ENCODE results near the gene IRF2.
A peak's percentile ranks its signal among the peaks of the same experiment; 100 is the strongest.
"Not testable (repeated sequence)": the region's sequence is repeated elsewhere in the genome, so short reads cannot be mapped to it uniquely, and the experiment has no call there.

The IRF2 gene

DNA sequence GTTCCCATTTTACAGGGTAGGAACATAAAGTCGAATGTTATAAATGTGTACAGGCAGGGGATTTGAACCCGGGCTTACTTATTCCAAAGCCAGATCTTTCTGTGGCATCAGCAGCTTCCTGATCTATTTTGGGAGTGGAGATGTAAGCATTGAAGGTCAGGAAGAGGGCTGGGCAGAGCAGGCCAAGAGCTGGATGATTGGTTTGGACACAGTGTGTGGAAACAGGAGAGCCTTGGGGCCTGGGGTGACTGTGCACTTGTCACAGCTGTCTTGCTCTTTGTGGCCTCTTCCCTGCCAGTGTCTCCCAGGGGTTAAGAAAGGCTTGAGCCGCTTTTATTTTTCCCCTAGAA, 128.8 kb downstream of the IRF2 start:
- DNase-seq (ENCODE audit: insufficient read length, low spot score) (no peak), FAIRE-seq (no peak)

DNA sequence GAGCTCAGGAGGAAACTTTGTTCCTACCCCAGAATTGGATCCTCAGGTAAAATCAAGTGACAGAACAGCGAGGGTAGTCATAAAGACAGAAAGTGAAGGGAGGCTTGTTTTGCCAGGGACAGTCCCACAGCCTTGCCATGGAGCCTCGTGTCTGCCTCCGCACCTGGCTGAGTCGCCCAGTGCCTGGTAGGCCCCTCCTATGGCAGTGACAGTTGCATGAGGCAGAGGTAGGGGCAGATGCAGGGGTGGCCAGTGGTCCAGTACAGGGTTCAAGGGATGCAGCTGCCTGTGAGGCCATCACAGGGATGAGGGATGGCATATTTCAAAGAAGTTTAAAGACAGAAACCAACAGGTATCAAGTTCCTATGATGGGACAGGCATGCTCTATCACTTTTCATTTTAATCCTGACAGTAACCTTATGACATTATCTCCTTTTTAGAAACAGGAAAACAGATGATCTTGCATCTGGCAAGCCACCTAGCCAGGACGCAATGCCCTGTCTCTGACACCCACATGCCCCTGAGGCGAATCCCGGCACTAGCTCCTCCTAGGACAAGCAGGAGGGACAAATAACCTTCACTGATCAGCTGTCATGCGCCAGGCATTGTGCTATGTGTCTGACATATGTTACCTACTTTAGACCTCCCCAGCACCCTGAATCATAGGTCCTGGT, 129.3 kb downstream of the IRF2 start:
- DNase-seq (ENCODE audit: insufficient read length, low spot score) (no peak), FAIRE-seq (peak; percentile 85)
- TF ChIP-seq POLR2AphosphoS5 (IDR thresholded peaks at IDR 0.05; ENCODE audit: low read depth, low read length), result peak; percentile 32; the same call in 1 of the 2 replicates
- no peak for TF ChIP-seq PAX5 (IDR thresholded peaks at IDR 0.05; ENCODE audit: insufficient read depth, low read length, severe bottlenecking)

More for the DNA sequence above, 128.8 kb downstream of the IRF2 start:
- TF ChIP-seq TAF1 (IDR thresholded peaks at IDR 0.05; ENCODE audit: low read depth, low read length) (no peak), POU2F2 (IDR thresholded peaks at IDR 0.05; ENCODE audit: low read depth, low read length) (no peak), POLR2AphosphoS5 (IDR thresholded peaks at IDR 0.05; ENCODE audit: low read depth, low read length) (no peak), SPI1 (IDR thresholded peaks at IDR 0.05; ENCODE audit: low read depth, low read length) (no peak), POLR2A (IDR thresholded peaks at IDR 0.05; ENCODE audit: low read depth, low read length) (no peak; the same call in 1 of the 2 replicates), PAX5 (IDR thresholded peaks at IDR 0.05; ENCODE audit: insufficient read depth, low read length, severe bottlenecking) (no peak)

- no peak for DNase-seq (ENCODE audit: insufficient read length, low spot score)
- TF ChIP-seq SPI1 (IDR thresholded peaks at IDR 0.05; ENCODE audit: low read depth, low read length), result peak; percentile 85
- no peak for TF ChIP-seq POLR2AphosphoS5 (IDR thresholded peaks at IDR 0.05; ENCODE audit: low read depth, low read length)
- no peak for FAIRE-seq
Observed at GRCh38 chr4:184344435-184344834, 129.9 kb downstream of the IRF2 start.

DNA sequence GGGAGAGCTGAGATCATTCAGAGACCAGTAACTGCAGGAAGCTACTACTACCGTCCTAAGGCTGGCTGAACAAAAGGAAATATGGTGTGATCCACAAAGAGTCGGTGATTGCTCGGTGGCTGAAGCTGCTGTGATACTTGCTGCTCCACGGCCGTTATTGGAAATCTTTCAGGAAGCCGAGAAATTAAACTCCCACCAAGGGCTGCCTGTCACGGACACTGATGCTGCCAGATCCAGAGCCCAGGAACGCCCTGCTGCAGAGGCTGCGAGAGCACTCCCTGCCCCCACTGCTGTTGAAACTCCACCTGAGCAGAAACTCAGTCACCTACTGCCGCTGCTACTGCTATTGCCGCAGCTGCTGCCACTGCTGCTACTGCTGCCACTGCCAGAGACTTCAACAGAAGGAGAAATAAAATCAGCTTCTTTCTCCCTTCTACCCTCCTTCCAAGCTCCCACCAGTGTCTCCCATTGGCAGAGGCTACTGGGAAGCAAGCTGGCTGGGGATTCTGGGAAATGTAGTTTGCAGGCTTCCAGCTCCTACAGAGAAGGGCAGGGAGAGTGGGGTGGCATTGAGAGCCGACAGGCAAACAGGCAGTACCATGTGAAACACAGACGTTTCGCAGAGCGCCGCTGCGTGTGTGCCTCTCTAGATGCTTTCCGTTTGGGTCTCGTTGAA, 130.7 kb downstream of the IRF2 start:
- no peak for DNase-seq (ENCODE audit: insufficient read length, low spot score)
- no peak for TF ChIP-seq TAF1 (IDR thresholded peaks at IDR 0.05; ENCODE audit: low read depth, low read length)
- TF ChIP-seq POLR2AphosphoS5 (IDR thresholded peaks at IDR 0.05; ENCODE audit: low read depth, low read length), result 0 out of 2 replicates have a peak, but pooled peaks have one; percentile 25
- no peak for TF ChIP-seq PAX5 (IDR thresholded peaks at IDR 0.05; ENCODE audit: insufficient read depth, low read length, severe bottlenecking)
- TF ChIP-seq POLR2A (IDR thresholded peaks at IDR 0.05; ENCODE audit: low read depth, low read length), result no peak
- FAIRE-seq, result peak; percentile 90

- FAIRE-seq; DNase-seq (ENCODE audit: insufficient read length, low spot score): not testable (repeated sequence)
Observed at GRCh38 chr4:184342857-184343237, 131.5 kb downstream of the IRF2 start.

- DNase-seq (ENCODE audit: insufficient read length, low spot score) (no peak), FAIRE-seq (peak; percentile 47)
- no peak for TF ChIP-seq POU2F2 (IDR thresholded peaks at IDR 0.05; ENCODE audit: low read depth, low read length)
- no peak for TF ChIP-seq PAX5 (IDR thresholded peaks at IDR 0.05; ENCODE audit: insufficient read depth, low read length, severe bottlenecking)
- no peak for TF ChIP-seq TAF1 (IDR thresholded peaks at IDR 0.05; ENCODE audit: low read depth, low read length)
- TF ChIP-seq SPI1 (IDR thresholded peaks at IDR 0.05; ENCODE audit: low read depth, low read length), result no peak
- TF ChIP-seq POLR2A (IDR thresholded peaks at IDR 0.05; ENCODE audit: low read depth, low read length), result no peak
- no peak for TF ChIP-seq POLR2AphosphoS5 (IDR thresholded peaks at IDR 0.05; ENCODE audit: low read depth, low read length)
Observed at GRCh38 chr4:184342167-184342856, 132.0 kb downstream of the IRF2 start.

DNA sequence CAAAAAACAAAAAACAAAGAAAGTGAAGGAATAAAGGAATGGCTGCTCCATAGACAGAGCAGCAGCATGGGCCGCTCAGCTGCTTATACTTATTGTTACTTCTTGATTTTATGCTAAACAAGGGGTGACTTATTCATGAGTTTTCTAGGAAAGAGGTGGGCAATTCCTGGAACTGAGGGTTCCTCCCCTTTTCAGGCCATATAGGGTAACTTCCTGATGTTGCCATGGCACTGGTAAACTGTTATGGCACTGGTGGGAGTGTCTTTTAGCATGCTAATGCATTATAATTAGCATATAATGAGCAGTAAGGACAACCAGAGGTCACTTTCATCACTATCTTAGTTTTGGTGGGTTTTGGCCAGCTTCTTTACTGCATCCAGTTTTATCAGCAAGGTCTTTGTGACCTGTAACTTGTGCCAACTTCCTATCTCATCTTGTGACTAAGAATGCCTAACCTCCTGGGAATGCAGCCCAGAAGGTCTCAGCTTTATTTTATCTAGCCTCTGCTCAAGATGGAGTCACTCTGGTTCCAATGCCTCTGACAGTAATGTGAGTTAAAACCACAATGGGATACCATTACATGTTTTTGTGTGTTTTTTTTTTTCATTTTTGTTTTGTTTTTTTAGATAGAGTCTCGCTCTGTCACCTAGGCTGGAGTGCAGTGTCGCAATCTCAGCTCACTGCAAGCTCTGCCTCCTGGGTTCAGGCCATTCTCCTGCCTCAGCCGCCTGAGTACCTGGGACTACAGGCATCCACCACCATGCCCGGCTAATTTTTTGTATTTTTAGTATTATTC, 134.8 kb downstream of the IRF2 start:
- not testable (repeated sequence) for DNase-seq (ENCODE audit: insufficient read length, low spot score); FAIRE-seq

GRCh38 chr4:184337907-184338306, 136.4 kb downstream of the IRF2 start:
- DNase-seq (ENCODE audit: insufficient read length, low spot score) (no peak), FAIRE-seq (peak; percentile 28)
- no peak for TF ChIP-seq SPI1 (IDR thresholded peaks at IDR 0.05; ENCODE audit: low read depth, low read length)
- no peak for TF ChIP-seq POLR2A (IDR thresholded peaks at IDR 0.05; ENCODE audit: low read depth, low read length)
- TF ChIP-seq TAF1 (IDR thresholded peaks at IDR 0.05; ENCODE audit: low read depth, low read length), result no peak
- TF ChIP-seq POU2F2 (IDR thresholded peaks at IDR 0.05; ENCODE audit: low read depth, low read length), result no peak
- no peak for TF ChIP-seq POLR2AphosphoS5 (IDR thresholded peaks at IDR 0.05; ENCODE audit: low read depth, low read length)
- TF ChIP-seq PAX5 (IDR thresholded peaks at IDR 0.05; ENCODE audit: insufficient read depth, low read length, severe bottlenecking), result no peak

Measured in GM12891 (cell line).